Measurements from ENCODE around the gene ACKR2.

The ACKR2 gene

GRCh38 chr3:42809202-42809601 is at the start of gene ACKR2:
Gene ACKR2 (plus strand): TSS chr3:42809445. CDS start chr3:42864503, 55,058 bp downstream.
- DNase-seq = no peak

GRCh38 chr3:42762046-42762724 is 47.1 kb upstream of the ACKR2 start:
- DNase-seq = peak in 1 of 2 donors; percentile 40

- DNase-seq = no peak
Measured at GRCh38 chr3:42763021-42763420, 46.2 kb upstream of the ACKR2 start.

GRCh38 chr3:42764115-42764514 is 45.1 kb upstream of the ACKR2 start:
- DNase-seq = no peak

- no peak for DNase-seq
Measured at GRCh38 chr3:42764561-42765295, 44.5 kb upstream of the ACKR2 start.

- DNase-seq = no peak
Measured at GRCh38 chr3:42769477-42770131, 39.6 kb upstream of the ACKR2 start.

- DNase-seq = no peak
Measured at GRCh38 chr3:42771271-42771670, 38.0 kb upstream of the ACKR2 start.

GRCh38 chr3:42772670-42773408 is 36.4 kb upstream of the ACKR2 start, which contains the start of gene CCDC13:
Gene CCDC13 (minus strand): TSS chr3:42773253. CDS start chr3:42758345, 14,908 bp downstream.
- peak; percentile 89 to 94 for DNase-seq

GRCh38 chr3:42773409-42773751 is 35.9 kb upstream of the ACKR2 start:
- no peak for DNase-seq

- no peak for DNase-seq
Measured at GRCh38 chr3:42778644-42779043, 30.6 kb upstream of the ACKR2 start.

GRCh38 chr3:42780398-42780797 is 28.8 kb upstream of the ACKR2 start:
- DNase-seq = no peak

- DNase-seq = peak in 1 of 2 donors; percentile 79
Measured at GRCh38 chr3:42780892-42781700, 28.1 kb upstream of the ACKR2 start.

GRCh38 chr3:42786212-42786611 is 23.0 kb upstream of the ACKR2 start:
- DNase-seq = no peak

GRCh38 chr3:42786631-42787030 is 22.6 kb upstream of the ACKR2 start:
- no peak for DNase-seq

- DNase-seq = no peak
Measured at GRCh38 chr3:42790714-42791229, 18.5 kb upstream of the ACKR2 start.

- DNase-seq = no peak
Measured at GRCh38 chr3:42795621-42796181, 13.5 kb upstream of the ACKR2 start.

- no peak for DNase-seq
Measured at GRCh38 chr3:42796332-42796885, 12.8 kb upstream of the ACKR2 start.

- no peak for DNase-seq
Measured at GRCh38 chr3:42799376-42799775, 9.9 kb upstream of the ACKR2 start.

GRCh38 chr3:42800251-42800650 is 9.0 kb upstream of the ACKR2 start:
- DNase-seq = no peak

- DNase-seq = no peak
Measured at GRCh38 chr3:42801048-42801620, 8.1 kb upstream of the ACKR2 start.

GRCh38 chr3:42801784-42802183 is 7.5 kb upstream of the ACKR2 start:
- no peak for DNase-seq
